Measurements from ENCODE around the gene SLC25A31.

Gene SLC25A31

DNA sequence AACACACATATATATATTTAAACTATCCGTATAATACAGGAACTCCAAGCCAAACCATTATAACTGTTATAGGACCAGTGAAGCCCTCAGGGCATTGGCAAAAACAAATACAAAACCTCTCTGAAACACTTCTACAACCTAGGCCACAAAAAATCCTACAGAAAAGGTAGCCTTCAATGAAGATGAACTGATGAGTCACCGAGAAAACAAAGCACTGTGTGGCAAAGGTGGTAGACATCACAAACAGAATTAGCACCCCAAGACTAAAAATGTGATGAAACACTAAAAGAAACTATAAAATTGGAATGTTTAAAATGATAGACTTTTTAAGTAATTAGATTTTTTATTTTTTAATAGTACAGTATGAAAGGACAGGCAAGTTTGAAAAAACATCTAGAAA lies 46.4 kb downstream of the SLC25A31 start:
- TF ChIP-seq CTCF (IDR thresholded peaks at IDR 0.05; ENCODE audit: borderline replicate concordance, insufficient read depth, low read depth, low read length) = no peak

GRCh38 chr4:127777487-127777886 lies 47.3 kb downstream of the SLC25A31 start:
- TF ChIP-seq CTCF (IDR thresholded peaks at IDR 0.05; ENCODE audit: borderline replicate concordance, insufficient read depth, low read depth, low read length) = no peak
- H3K4me3 ChIP-seq (ENCODE audit: low read depth, low read length) = no peak overlapping the region

More for the DNA sequence above, 46.4 kb downstream of the SLC25A31 start:
- H3K4me3 ChIP-seq (ENCODE audit: low read depth, low read length) = no peak overlapping the region

GRCh38 chr4:127778102-127778501 lies 47.9 kb downstream of the SLC25A31 start:
- H3K4me3 ChIP-seq (ENCODE audit: low read depth, low read length) = peak overlapping the region; percentile 3

DNA sequence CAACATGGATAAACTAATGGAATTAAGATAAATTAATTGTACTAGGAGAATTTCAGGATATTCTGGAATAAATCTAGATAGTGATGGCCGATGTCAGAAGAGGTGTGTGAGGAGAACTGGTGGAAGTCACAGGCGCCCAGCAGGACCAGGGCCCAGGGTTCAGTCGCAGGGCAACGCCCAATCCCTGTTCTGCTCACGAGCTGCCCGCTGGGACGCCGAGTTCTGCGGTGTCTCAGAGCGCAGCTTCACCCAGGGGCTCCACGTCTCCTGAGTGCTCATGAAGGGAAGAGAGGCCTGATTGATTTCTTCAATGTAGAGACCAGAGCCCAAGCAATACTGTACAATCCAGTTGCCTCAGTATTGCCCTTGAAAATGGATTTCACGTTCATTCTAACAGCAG lies 50.4 kb downstream of the SLC25A31 start:
- H3K4me3 ChIP-seq (ENCODE audit: low read depth, low read length) = no peak overlapping the region
- TF ChIP-seq CTCF (IDR thresholded peaks at IDR 0.05; ENCODE audit: borderline replicate concordance, insufficient read depth, low read depth, low read length) = no peak

More at GRCh38 chr4:127778102-127778501, 47.9 kb downstream of the SLC25A31 start:
- no peak for TF ChIP-seq CTCF (IDR thresholded peaks at IDR 0.05; ENCODE audit: borderline replicate concordance, insufficient read depth, low read depth, low read length)

- H3K4me3 ChIP-seq (ENCODE audit: low read depth, low read length) = peak overlapping the region; percentile 67
Measured at GRCh38 chr4:127781300-127782024, 51.3 kb downstream of the SLC25A31 start.

DNA sequence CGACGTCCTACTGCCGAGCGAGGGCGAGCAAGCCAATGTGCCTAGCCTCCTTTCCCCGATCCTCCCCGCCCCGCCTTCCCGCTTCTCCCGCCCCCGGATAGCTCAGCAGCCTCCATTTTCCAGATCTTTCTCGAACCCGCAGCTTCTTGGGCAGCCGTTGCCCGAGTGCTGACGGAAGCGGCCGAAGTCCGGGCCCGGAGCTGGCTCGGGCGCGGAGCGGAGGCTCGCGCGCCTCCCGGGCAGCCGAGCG lies 51.8 kb downstream of the SLC25A31 start:
- TF ChIP-seq CTCF (IDR thresholded peaks at IDR 0.05; ENCODE audit: borderline replicate concordance, insufficient read depth, low read depth, low read length) = no peak
- peak overlapping the region; percentile 67 for H3K4me3 ChIP-seq (ENCODE audit: low read depth, low read length)

More at GRCh38 chr4:127781300-127782024, 51.3 kb downstream of the SLC25A31 start:
- no peak for TF ChIP-seq CTCF (IDR thresholded peaks at IDR 0.05; ENCODE audit: borderline replicate concordance, insufficient read depth, low read depth, low read length)

DNA sequence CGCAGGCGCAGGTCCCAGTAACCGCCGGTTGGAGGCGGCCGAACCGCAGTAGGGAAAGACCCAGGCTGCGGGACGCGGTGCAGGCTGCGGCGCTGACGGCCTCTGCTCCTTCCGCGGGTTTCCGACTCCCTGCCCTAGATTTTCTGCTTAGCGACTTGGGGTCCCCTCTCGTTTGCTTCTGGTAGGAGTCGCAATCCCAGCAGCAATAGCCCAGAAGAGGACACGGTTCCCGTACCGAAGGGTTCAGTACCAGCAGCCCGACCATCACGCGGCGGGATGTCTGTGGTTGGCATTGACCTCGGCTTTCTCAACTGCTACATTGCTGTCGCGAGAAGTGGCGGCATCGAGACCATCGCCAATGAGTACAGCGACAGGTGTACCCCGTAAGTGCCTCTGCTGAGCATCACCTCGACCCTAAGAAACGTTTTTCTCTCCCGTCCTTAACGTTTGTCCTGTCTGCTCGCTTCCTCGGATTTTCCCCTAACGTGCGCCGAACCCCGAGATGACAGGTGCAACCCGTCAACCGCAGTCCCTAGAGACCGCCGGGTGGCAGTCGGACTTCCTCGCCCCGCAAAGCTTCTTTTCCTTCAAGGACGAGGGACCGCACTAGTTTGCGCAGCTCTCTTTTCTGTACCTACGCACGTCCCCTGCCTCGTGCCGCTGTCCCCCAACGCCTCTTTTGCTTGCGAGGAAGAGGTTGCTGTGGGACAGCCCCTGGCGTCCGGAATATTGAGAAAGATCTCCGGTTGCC lies 52.2 kb downstream of the SLC25A31 start, which contains the start of gene HSPA4L:
HSPA4L (plus strand) TSS at position 48 of the 751 bp plus-strand sequence; CDS start at position 277, 229 bp downstream.
- H3K4me3 ChIP-seq (ENCODE audit: low read depth, low read length) = peak within 1 kb of the TSS; percentile 67
- TF ChIP-seq CTCF (IDR thresholded peaks at IDR 0.05; ENCODE audit: borderline replicate concordance, insufficient read depth, low read depth, low read length) = 0 out of 2 replicates have a peak, but pooled peaks have one; percentile 3

Data from GM12875 (cell line).